ENCODE results near the gene SURF1. TPM values are rescaled to one million over a fixed set of nuclear protein-coding genes. Genes with fewer than 3 reads are reported as not detected.

Gene SURF1
- total RNA-seq, 1 donor from 2014 or later: 42.9 TPM

DNA sequence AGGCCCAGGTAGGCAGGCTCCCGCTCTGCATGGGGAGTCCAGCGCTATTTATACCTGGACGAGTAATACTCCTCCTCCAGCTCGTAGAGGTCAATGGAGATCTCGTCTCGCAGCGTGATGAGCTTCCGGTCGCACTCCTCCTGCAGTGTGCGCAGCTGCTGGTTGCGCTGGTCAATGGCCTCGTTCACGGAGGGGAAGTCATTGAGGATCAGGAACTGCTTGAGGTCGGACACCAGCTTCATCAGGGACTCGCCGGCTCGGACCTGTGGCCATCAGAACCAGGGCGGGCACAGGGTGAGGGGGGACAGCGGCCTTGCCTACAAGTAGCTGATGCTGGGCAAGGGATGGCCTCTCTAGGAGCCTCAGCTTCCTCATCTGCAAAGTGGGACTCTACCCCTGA, 12.2 kb downstream of the SURF1 start:
- Mint-ChIP-seq H3K36me3 (ENCODE audit: insufficient read depth) (peaks cover 16% of the 10 kb centered on the region), H3K27me3 (no peaks in the 10 kb centered on the region), H3K9me3 (ENCODE audit: low read depth) (no peaks in the 10 kb centered on the region), H3K4me3 (ENCODE audit: low read depth) (no peak overlapping the region), H3K27ac (no peak overlapping the region), H3K4me1 (ENCODE audit: low read depth) (peaks cover 15% of the 10 kb centered on the region)
- DNase-seq (ENCODE audit: low spot score, unreplicated experiment): no peak
- TF ChIP-seq, protein P1, sequence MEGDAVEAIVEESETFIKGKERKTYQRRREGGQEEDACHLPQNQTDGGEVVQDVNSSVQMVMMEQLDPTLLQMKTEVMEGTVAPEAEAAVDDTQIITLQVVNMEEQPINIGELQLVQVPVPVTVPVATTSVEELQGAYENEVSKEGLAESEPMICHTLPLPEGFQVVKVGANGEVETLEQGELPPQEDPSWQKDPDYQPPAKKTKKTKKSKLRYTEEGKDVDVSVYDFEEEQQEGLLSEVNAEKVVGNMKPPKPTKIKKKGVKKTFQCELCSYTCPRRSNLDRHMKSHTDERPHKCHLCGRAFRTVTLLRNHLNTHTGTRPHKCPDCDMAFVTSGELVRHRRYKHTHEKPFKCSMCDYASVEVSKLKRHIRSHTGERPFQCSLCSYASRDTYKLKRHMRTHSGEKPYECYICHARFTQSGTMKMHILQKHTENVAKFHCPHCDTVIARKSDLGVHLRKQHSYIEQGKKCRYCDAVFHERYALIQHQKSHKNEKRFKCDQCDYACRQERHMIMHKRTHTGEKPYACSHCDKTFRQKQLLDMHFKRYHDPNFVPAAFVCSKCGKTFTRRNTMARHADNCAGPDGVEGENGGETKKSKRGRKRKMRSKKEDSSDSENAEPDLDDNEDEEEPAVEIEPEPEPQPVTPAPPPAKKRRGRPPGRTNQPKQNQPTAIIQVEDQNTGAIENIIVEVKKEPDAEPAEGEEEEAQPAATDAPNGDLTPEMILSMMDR (IDR thresholded peaks at IDR 0.05; ENCODE audit: unreplicated experiment): no peak

DNA sequence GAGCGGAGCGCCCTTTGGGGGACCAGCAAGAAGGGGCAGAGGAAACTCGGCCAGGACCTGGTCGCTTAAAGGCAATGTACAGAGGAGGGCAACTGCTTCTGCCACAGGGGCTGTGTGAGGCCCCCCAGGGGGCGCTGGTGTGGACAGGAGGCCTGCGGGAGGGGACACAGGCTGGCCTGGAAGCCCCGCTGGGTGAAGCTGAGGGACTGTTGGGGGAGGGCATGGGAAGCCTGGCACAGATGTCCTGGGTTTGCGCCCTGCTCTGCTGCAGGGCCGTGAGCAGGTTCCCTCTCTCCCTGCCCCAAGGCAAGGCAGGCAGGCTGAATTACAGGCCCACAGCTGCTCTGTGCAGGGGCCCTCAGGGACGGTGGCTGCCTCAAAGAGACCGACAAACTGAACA, 13.7 kb downstream of the SURF1 start:
- Mint-ChIP-seq H3K4me3 (ENCODE audit: low read depth) (no peak overlapping the region), H3K27me3 (no peaks in the 10 kb centered on the region), H3K36me3 (ENCODE audit: insufficient read depth) (peaks cover 13% of the 10 kb centered on the region), H3K4me1 (ENCODE audit: low read depth) (peaks cover 9% of the 10 kb centered on the region), H3K9me3 (ENCODE audit: low read depth) (no peaks in the 10 kb centered on the region), H3K27ac (no peak overlapping the region)
- DNase-seq (ENCODE audit: low spot score, unreplicated experiment): no peak
- TF ChIP-seq, protein P1 (IDR thresholded peaks at IDR 0.05; ENCODE audit: unreplicated experiment): no peak

DNA sequence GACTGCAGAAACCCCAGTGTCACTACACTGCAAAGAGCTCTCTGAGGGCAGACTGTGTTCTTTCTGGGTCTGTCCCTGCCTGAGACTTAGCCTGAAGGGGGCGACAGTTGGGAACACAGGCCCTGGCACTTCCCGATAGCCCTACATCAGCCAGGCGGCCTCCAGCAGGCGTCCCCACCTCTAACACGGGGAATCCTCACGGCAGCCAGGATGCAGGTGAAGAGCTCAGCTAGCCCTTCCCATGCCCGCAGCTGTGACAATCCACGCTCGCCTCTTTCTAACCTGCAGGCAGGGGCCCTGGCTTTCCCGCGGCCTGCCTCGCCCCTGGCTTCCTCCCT, 14.2 kb downstream of the SURF1 start:
- no peak overlapping the region for H3K4me3 Mint-ChIP-seq (ENCODE audit: low read depth)

DNA sequence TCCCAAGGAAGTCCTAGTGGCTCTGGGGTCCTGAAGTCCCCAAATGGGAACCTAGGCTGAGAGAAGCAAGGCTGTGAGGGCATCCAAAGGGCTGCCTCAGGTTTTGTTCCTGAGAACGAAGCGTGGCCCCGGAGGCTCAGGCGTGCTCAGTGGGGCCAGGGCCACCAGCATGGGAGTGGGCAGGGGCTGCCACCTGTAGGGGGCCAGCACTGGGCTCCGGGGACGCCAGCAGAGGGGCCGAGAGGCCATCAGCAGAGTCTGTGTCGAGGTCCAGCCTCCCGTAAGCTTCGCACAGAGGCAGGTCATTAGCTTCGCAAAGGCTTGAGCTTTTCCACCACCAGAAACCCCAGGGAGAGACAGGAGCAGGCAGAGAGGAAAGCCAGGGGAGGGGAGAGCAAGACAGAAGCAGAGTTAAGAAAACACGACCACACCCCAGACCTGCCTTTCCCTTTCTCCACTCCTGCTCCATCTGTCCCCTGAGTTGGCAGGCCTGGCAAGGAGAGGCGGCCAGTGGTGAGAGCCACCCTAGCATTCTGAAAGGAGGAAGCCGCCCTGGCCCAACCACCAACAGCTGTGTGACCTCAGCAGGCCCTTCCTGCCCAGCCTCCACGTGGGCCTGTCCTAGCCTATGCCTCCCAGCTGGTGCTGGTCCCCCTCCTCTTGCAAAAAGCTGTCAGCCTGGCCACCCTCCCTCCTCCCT, 14.8 kb downstream of the SURF1 start:
- TF ChIP-seq, protein P1 (IDR thresholded peaks at IDR 0.05; ENCODE audit: unreplicated experiment): no peak
- no peak for DNase-seq (ENCODE audit: low spot score, unreplicated experiment)
- Mint-ChIP-seq H3K9me3 (ENCODE audit: low read depth) (no peaks in the 10 kb centered on the region), H3K27me3 (no peaks in the 10 kb centered on the region), H3K4me3 (ENCODE audit: low read depth) (no peak overlapping the region), H3K27ac (no peak overlapping the region), H3K4me1 (ENCODE audit: low read depth) (peaks cover 3% of the 10 kb centered on the region), H3K36me3 (ENCODE audit: insufficient read depth) (peaks cover 13% of the 10 kb centered on the region)

More for the DNA sequence above, 14.2 kb downstream of the SURF1 start:
- DNase-seq (ENCODE audit: low spot score, unreplicated experiment): no peak
- H3K4me1 Mint-ChIP-seq (ENCODE audit: low read depth): peaks cover 8% of the 10 kb centered on the region
- no peak overlapping the region for H3K27ac Mint-ChIP-seq
- H3K27me3 Mint-ChIP-seq: no peaks in the 10 kb centered on the region
- TF ChIP-seq, protein P1 (IDR thresholded peaks at IDR 0.05; ENCODE audit: unreplicated experiment): no peak
- peaks cover 13% of the 10 kb centered on the region for H3K36me3 Mint-ChIP-seq (ENCODE audit: insufficient read depth)
- H3K9me3 Mint-ChIP-seq (ENCODE audit: low read depth): no peaks in the 10 kb centered on the region

DNA sequence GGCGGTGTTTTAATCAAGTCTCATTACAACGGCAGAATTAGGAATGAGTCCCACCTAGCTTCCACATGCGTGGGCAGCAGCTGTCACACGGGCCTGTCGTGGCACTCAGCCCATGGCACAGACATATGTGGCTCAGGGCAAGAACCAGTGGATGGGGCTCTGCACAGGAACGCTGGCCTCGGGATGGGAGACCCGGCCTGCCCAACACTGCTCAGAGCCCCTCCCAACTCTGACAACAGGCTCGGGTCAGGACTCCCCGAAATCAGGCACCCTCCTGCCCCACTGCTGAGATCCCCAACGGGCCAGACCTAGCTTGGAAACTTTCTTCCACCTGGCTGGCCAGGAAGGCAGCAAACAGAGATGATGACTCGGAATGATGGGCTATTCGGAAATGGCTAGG, 15.4 kb downstream of the SURF1 start:
- no peaks in the 10 kb centered on the region for H3K9me3 Mint-ChIP-seq (ENCODE audit: low read depth)
- DNase-seq (ENCODE audit: low spot score, unreplicated experiment): no peak
- peaks cover 13% of the 10 kb centered on the region for H3K36me3 Mint-ChIP-seq (ENCODE audit: insufficient read depth)
- H3K27me3 Mint-ChIP-seq: no peaks in the 10 kb centered on the region
- TF ChIP-seq, protein P1 (IDR thresholded peaks at IDR 0.05; ENCODE audit: unreplicated experiment): no peak
- no peak overlapping the region for H3K4me3 Mint-ChIP-seq (ENCODE audit: low read depth)
- no peak overlapping the region for H3K27ac Mint-ChIP-seq
- peaks cover 1% of the 10 kb centered on the region for H3K4me1 Mint-ChIP-seq (ENCODE audit: low read depth)
